GM21381 (cell line): Measurements from ENCODE around the gene PCP4L1.

ENCODE experiments used
- ATAC-seq: cut with Tn5 transposase; IDR thresholded peaks from one replicate; pipeline ENCODE4 v1.9.1; 2021; ENCODE audit warnings: mild to moderate bottlenecking, moderate library complexity; ENCODE audit not compliant: unreplicated experiment

PCP4L1 gene

GRCh38 chr1:161266202-161266601, 7.7 kb downstream of the PCP4L1 start:
- ATAC-seq = no peak

GRCh38 chr1:161266836-161267235, 8.3 kb downstream of the PCP4L1 start:
- ATAC-seq = no peak

GRCh38 chr1:161267321-161267720, 8.8 kb downstream of the PCP4L1 start:
- no peak for ATAC-seq

GRCh38 chr1:161273402-161273801, 14.9 kb downstream of the PCP4L1 start:
- ATAC-seq = no peak

GRCh38 chr1:161274874-161275273, 16.3 kb downstream of the PCP4L1 start:
- ATAC-seq = no peak

GRCh38 chr1:161282991-161283390, 24.4 kb downstream of the PCP4L1 start:
- ATAC-seq = no peak

- ATAC-seq = no peak
These were observed 26.6 kb downstream of the PCP4L1 start for GRCh38 chr1:161285113-161285512.

GRCh38 chr1:161285521-161285920, 27.0 kb downstream of the PCP4L1 start:
- no peak for ATAC-seq

- no peak for ATAC-seq
These were observed 29.0 kb downstream of the PCP4L1 start for GRCh38 chr1:161287482-161288054.

GRCh38 chr1:161290779-161291178, 32.2 kb downstream of the PCP4L1 start:
- ATAC-seq = no peak

- no peak for ATAC-seq
These were observed 38.9 kb downstream of the PCP4L1 start for GRCh38 chr1:161297415-161297814.

GRCh38 chr1:161298116-161298515, 39.6 kb downstream of the PCP4L1 start:
- no peak for ATAC-seq

GRCh38 chr1:161299347-161299746, 40.8 kb downstream of the PCP4L1 start:
- ATAC-seq = no peak

- ATAC-seq = no peak
These were observed 41.9 kb downstream of the PCP4L1 start for GRCh38 chr1:161300478-161300877.

GRCh38 chr1:161304927-161305866, 46.7 kb downstream of the PCP4L1 start:
- no peak for ATAC-seq

GRCh38 chr1:161305867-161306519, 47.4 kb downstream of the PCP4L1 start:
- ATAC-seq = peak; percentile 75

- no peak for ATAC-seq
These were observed 48.8 kb downstream of the PCP4L1 start for GRCh38 chr1:161307230-161307768.

- no peak for ATAC-seq
These were observed 49.5 kb downstream of the PCP4L1 start for GRCh38 chr1:161307892-161308638.

- no peak for ATAC-seq
These were observed 51.3 kb downstream of the PCP4L1 start, which contains the start of gene MPZ for GRCh38 chr1:161309868-161310267. Gene MPZ, minus strand, starts transcription at chr1:161309968. Its CDS starts 63 bp downstream, at chr1:161309905.

GRCh38 chr1:161311595-161312181, 53.1 kb downstream of the PCP4L1 start:
- ATAC-seq = no peak
